SK-N-SH treated with all-trans-retinoic acid at 6 μM for 48 hours (cell line): ENCODE measurements around the gene DPF3.

Experiments used
- GLIS3 ChIP-seq: fragments of 250-450 bp; sonication (Bioruptor Pico); IDR thresholded peaks from 2 replicates; pipeline ENCODE4 v1.5.0; 2020; ENCODE audit warnings: mild to moderate bottlenecking, moderate library complexity
- PATZ1 ChIP-seq: fragments of 250-450 bp; sonication (Bioruptor Pico); IDR thresholded peaks from 2 replicates; pipeline ENCODE4 v1.8.0; 2020; ENCODE audit warnings: mild to moderate bottlenecking, moderate library complexity, borderline replicate concordance
- RARB ChIP-seq: fragments of 250-450 bp; sonication (Bioruptor Pico); IDR thresholded peaks from 2 replicates; pipeline ENCODE4 v1.8.0; 2021; ENCODE audit warnings: mild to moderate bottlenecking, moderate library complexity
- TOX ChIP-seq: fragments of 250-450 bp; sonication (Bioruptor Pico); IDR thresholded peaks from 2 replicates; pipeline ENCODE4 v1.8.0; 2021; ENCODE audit warnings: mild to moderate bottlenecking, moderate library complexity, borderline replicate concordance

GRCh38 chr14:72774894-72775620 is 118.8 kb downstream of the DPF3 start:
- TF ChIP-seq PATZ1 (CRISPR knock-in tag) (no peak), RARB (CRISPR knock-in tag) (no peak), TOX (CRISPR knock-in tag) (no peak), GLIS3 (CRISPR knock-in tag) (no peak)
